Limb (tissue), 2 donors: ENCODE results near the gene MRPS16.

Source experiments
- DNase-seq, 2 donors: peaks; one replicate each; pipeline ENCODE4 v3.0.0-alpha.2; 2016; ENCODE audit errors: extremely low spot score in 2 of 2

Gene MRPS16

DNA sequence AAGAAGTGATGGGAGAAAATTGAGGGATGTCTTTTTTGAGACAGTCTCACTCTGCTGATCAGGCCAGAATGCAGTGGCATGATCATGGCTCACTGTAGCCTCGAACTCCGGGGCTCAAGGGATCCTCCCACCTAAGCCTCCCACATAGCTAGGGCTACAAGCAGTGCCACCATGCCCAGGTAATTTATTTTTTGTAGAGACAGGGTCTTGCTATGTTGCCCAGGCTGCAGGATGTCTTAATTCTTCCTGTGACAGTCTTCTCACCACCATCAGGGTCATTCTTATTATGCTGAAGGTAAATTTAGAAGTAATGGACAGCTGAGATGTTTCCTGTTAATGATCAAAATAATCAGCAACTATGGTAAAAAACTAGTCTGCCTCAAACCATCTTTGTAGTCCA, 12.5 kb downstream of the MRPS16 start:
- no peak for DNase-seq

DNA sequence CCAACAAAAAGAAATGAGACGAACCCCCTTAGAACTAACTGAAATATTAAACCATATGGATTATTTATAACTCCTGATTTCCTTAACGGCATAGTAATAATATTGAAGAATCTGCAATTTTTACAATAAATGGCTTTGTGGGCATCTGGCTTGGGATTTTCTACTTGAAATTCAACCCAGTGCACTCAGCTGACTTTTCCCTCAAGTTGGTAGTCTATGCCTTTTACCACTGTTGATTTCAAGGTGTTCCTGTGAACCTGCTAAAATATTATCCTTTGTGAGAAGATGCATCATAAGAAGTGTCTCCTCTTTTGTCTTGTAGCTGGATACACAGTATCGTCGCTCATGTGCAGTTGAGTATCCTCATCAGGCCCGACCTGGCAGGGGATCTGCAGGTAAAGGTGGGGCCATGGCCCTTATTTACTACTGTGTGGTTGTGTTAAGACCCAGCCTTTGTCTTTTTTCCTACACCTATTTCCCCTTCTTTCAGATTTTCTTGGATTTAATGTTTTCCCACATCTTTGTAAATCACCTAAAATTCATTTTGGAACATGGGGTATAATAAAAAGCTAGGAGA, 13.4 kb downstream of the MRPS16 start:
- no peak for DNase-seq

GRCh38 chr10:73234695-73235094, 17.7 kb downstream of the MRPS16 start:
- DNase-seq: no peak

- DNase-seq: no peak
Observed at GRCh38 chr10:73233883-73234282, 18.6 kb downstream of the MRPS16 start.

DNA sequence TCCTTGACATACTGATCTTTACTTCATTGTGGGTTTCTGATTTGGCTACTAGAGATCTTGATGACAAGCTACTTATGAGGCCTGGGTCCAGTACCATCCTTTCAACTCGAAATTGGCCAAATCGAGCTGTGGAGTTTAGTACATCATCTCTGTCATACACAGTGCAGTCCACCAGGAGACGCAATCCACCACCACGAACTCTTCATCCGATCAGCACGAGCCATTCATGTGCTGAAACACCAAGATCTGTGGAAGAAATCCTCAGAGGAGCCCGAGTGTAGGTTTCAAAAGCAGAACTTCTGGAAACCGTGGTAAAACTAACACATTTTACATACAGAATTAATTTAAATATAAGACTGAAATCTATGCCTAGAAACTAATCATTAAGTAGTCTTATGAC, 19.6 kb downstream of the MRPS16 start:
- DNase-seq: no peak

DNA sequence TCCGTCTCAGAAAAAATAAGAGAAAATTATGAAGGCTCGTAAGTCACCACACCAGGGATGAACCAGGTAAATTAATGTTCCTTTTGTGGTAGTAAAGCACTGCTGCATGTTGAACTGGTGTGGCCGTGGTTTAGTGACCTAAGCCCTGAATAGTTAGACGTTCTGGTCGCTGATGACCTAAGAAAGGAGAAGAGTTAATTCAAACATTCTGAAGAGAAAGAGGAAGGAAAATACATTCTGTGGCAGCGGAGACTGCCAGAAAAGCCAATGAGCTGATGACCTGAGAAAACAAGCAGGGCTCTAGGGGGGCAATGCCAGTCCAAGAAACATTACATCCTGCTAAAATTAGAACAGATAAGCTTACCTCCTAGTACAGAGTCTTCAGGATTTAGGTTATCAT, 22.9 kb downstream of the MRPS16 start:
- no peak for DNase-seq

GRCh38 chr10:73228247-73228646, 24.2 kb downstream of the MRPS16 start:
- no peak for DNase-seq

DNA sequence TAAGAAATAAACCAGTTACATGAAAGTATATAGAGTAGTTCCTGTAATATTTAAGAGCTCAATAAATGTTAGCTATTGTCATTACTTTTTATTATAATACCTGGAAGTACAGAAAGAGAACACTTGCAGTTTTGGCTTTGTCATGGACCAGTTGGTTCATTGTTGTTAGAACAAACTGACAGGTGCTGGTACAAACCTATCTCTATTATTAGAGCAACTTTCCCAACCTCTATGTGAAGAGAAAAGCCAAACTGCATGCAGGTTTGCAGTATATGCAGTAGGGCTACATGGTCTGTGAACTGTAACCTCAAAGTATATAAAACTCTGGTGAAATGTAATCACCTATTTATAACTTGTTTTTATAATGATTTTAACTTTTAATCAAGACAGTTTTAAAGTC, 25.8 kb downstream of the MRPS16 start:
- no peak for DNase-seq

- DNase-seq: no peak
Observed at GRCh38 chr10:73225518-73225917, 26.9 kb downstream of the MRPS16 start.

DNA sequence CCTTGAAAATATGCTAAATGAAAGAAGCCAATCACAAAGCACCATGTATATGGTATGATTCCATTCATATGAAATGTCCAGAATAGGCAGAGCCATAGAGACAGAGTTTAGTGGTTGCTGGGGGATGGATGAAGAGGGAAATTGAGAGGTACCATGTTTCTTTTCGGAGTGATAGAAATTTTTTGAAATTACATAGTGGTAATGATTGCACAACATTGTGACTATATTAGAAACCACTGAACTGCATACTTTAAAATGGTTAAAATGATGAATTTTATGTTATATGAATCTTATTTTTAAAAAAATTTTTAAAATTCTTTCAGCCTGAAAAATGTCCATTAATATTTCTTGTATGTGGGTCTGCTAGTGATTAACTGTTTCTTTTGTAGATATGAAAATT, 31.5 kb downstream of the MRPS16 start:
- DNase-seq: no peak

GRCh38 chr10:73219384-73219783, 33.1 kb downstream of the MRPS16 start:
- no peak for DNase-seq

- DNase-seq: no peak
Observed at GRCh38 chr10:73218431-73219191, 33.8 kb downstream of the MRPS16 start.

GRCh38 chr10:73217628-73218027, 34.8 kb downstream of the MRPS16 start:
- DNase-seq: no peak

DNA sequence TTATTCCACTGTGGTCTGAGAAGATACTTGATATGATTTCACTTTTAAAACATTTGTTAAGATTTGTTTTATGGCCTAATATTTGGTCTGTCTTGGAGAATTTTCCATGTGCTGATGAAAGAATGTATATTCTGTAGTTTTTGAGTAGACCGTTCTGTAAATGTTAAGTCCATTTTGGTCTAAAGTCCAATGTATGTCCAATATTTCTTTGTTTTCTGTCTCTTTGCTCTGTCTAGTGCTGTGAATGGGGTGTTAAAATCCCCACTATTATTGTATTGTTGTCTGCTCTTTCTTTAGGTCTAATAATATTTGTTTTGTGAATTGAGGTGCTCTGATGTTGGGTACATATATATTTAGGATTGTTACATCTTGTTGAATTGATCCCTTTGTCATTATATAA, 36.7 kb downstream of the MRPS16 start:
- no peak for DNase-seq

GRCh38 chr10:73211106-73211811, 41.2 kb downstream of the MRPS16 start:
- no peak for DNase-seq

- DNase-seq: no peak
Observed at GRCh38 chr10:73210395-73211105, 41.9 kb downstream of the MRPS16 start.

DNA sequence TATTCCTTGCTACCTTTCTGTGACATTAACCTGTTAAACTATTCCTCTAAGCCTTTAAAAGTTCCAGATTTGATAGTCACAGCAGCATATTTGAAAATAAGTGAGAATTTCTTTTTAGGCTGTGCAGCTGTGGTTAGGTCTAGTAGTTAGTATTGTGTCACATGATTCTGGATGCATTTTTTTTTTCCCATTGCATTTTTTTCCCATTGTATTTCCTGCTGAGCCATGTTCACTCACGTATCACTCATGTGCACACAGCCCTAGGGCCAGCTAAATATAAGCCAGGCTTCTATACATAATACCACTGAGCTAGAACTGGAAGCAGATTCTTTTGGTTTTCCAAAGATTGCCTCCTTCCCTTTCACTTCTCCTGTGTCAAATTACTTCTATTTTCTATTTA, 42.7 kb downstream of the MRPS16 start:
- no peak for DNase-seq

DNA sequence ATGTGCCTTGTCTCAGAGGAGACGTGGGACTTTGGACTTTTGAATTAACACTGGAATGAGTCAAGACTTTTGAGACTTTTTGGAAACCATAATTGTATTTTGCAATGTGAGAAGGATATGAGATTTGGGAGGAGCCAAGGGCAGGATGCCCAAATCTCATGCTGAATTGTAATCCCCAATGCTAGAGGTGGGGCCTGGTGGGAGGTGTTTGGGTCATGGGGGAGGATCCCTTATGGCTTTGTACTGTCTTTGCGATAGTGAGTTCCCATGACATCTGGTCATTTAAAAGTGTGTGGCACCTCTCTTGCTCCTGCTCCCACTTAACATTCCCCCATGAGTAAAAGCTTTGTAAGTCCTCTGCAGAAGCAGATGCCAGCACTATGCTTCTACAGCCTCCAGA, 44.6 kb downstream of the MRPS16 start:
- no peak for DNase-seq

DNA sequence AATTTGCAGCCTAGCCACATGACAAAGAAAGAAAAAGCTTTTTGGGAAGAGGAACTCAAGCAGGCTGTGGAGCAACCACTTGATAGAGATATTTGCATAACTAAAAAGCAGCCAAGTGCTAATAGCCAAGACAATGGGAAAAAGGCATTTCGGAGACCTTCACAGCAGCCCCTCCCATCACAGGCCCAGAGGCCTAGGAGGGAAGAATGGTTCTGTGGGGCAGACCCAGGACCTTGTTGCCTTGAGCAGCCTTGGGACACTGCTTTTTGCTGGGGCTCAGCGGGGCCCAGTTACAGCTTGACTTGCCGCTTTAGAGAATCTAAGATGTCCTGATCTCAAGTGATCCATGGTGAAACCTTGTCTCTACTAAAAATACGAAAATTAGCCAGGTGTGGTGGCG, 46.1 kb downstream of the MRPS16 start:
- DNase-seq: no peak

DNA sequence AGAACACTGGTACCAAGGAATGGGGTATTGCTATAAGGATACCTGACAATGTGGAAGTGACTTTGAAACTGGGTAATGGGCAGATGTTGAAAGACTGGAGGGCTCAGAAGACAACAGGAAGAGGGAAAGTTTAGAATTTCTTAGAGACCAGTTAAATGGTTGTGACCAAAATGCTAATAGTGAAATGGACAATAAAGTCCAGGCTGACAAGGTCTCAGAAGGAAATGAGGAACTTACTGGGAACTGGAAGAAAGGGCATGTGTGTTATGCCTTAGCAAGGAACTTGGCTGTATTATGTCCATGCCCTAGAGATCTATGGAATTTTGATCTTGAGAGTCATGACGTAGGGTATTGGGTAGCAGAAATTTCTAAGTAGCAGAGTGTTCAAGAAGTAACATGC, 46.6 kb downstream of the MRPS16 start:
- no peak for DNase-seq

- DNase-seq: no peak
Observed at GRCh38 chr10:73205081-73205480, 47.4 kb downstream of the MRPS16 start.
